ENCODE measurements around the gene SLC35F3. TPM values are rescaled to one million over a fixed set of nuclear protein-coding genes. Genes with fewer than 3 reads are reported as not detected.
"Not testable (repeated sequence)": the region's sequence is repeated elsewhere in the genome, so short reads cannot be mapped to it uniquely, and the experiment has no call there.

SLC35F3 gene
- total RNA-seq, 2 experiments from 2014 or later = 0.86 to 1.8 TPM

GRCh38 chr1:234175363-234175762 is 270.9 kb downstream of the SLC35F3 start:
- peaks cover 10% of the 10 kb centered on the region for H3K4me1 Mint-ChIP-seq
- peaks cover 11% of the 10 kb centered on the region for H3K27me3 Mint-ChIP-seq
- ChIA-PET CTCF (no interaction called here), POLR2A (no interaction called here)
- no peak overlapping the region for H3K4me3 Mint-ChIP-seq
- no peaks in the 10 kb centered on the region for H3K36me3 Mint-ChIP-seq (ENCODE audit: low read depth)
- H3K9me3 Mint-ChIP-seq (ENCODE audit: low read depth) = peaks cover 8% of the 10 kb centered on the region
- DNase-seq (no peak), ATAC-seq (no peak)
- intact Hi-C loops (cut with DNase I, micrococcal nuclease) = no loop called here
- H3K27ac Mint-ChIP-seq = no peak overlapping the region

- ChIA-PET CTCF (interaction anchor here (0.7 kb wide), 1 partner anchor 816 kb away, joined by 3 read pairs; no protein-coding TSS in a partner anchor), POLR2A (no interaction called here)
- Mint-ChIP-seq H3K27me3 (peaks cover 12% of the 10 kb centered on the region), H3K36me3 (ENCODE audit: low read depth) (no peaks in the 10 kb centered on the region), H3K4me1 (peaks cover 4% of the 10 kb centered on the region), H3K9me3 (ENCODE audit: low read depth) (peaks cover 8% of the 10 kb centered on the region), H3K27ac (no peak overlapping the region), H3K4me3 (no peak overlapping the region)
- no peak for DNase-seq
- no peak for ATAC-seq
- intact Hi-C loops (cut with DNase I, micrococcal nuclease) = no loop called here
Observed at GRCh38 chr1:234176000-234176399, 271.5 kb downstream of the SLC35F3 start.

GRCh38 chr1:234176847-234177246 is 272.4 kb downstream of the SLC35F3 start:
- H3K4me1 Mint-ChIP-seq, POLR2A ChIA-PET: not testable (repeated sequence)

GRCh38 chr1:234185438-234185837 is 281.0 kb downstream of the SLC35F3 start:
- CTCF ChIA-PET = interaction anchor here (0.6 to 1.2 kb wide), 2 partner anchors 28 to 230 kb away, joined by 3 to 4 read pairs; no protein-coding TSS in a partner anchor
- POLR2A ChIA-PET = no interaction called here
- ATAC-seq (no peak), DNase-seq (no peak)
- H3K4me3 Mint-ChIP-seq = no peak overlapping the region
- peaks cover 7% of the 10 kb centered on the region for H3K9me3 Mint-ChIP-seq (ENCODE audit: low read depth)
- intact Hi-C loops (cut with DNase I, micrococcal nuclease) = no loop called here
- peaks cover 35% of the 10 kb centered on the region for H3K27me3 Mint-ChIP-seq
- H3K27ac Mint-ChIP-seq = no peak overlapping the region
- H3K4me1 Mint-ChIP-seq = no peaks in the 10 kb centered on the region
- H3K36me3 Mint-ChIP-seq (ENCODE audit: low read depth) = no peaks in the 10 kb centered on the region

More at GRCh38 chr1:234176847-234177246, 272.4 kb downstream of the SLC35F3 start:
- H3K9me3 Mint-ChIP-seq (ENCODE audit: low read depth); intact Hi-C loops (cut with DNase I, micrococcal nuclease); DNase-seq; H3K27ac Mint-ChIP-seq; H3K4me3 Mint-ChIP-seq; ATAC-seq; H3K36me3 Mint-ChIP-seq (ENCODE audit: low read depth): not testable (repeated sequence)
- CTCF ChIA-PET = interaction anchor here (1.0 kb wide), 1 partner anchor 13 kb away, joined by 3 read pairs; no protein-coding TSS in a partner anchor
- peaks cover 17% of the 10 kb centered on the region for H3K27me3 Mint-ChIP-seq

- Mint-ChIP-seq H3K27ac (no peak overlapping the region), H3K27me3 (peaks cover 36% of the 10 kb centered on the region), H3K9me3 (ENCODE audit: low read depth) (peaks cover 9% of the 10 kb centered on the region), H3K4me3 (no peak overlapping the region), H3K4me1 (no peaks in the 10 kb centered on the region), H3K36me3 (ENCODE audit: low read depth) (no peaks in the 10 kb centered on the region)
- peak; percentile 65 for DNase-seq
- POLR2A ChIA-PET = no interaction called here
- intact Hi-C loops (cut with DNase I, micrococcal nuclease) = loop anchor here in 1 of 2 experiments (2.0 kb wide), 1 partner anchor 71 kb away; no protein-coding TSS in a partner anchor
- peak; percentile 98 for ATAC-seq
- CTCF ChIA-PET = interaction anchor here (0.6 to 1.2 kb wide), 4 partner anchors 15 to 123 kb away, joined by 3 to 5 read pairs (median 4); no protein-coding TSS in a partner anchor
Observed at GRCh38 chr1:234186037-234186688, 281.7 kb downstream of the SLC35F3 start.

GRCh38 chr1:234188454-234188792 is 283.9 kb downstream of the SLC35F3 start:
- ChIA-PET CTCF (interaction anchor here (0.7 to 1.7 kb wide), 3 partner anchors 17 to 126 kb away, joined by 3 to 5 read pairs (median 3); no protein-coding TSS in a partner anchor), POLR2A (no interaction called here)
- peaks cover 15% of the 10 kb centered on the region for H3K9me3 Mint-ChIP-seq (ENCODE audit: low read depth)
- H3K36me3 Mint-ChIP-seq (ENCODE audit: low read depth) = no peaks in the 10 kb centered on the region
- H3K4me1 Mint-ChIP-seq = no peaks in the 10 kb centered on the region
- no peak for ATAC-seq
- intact Hi-C loops (cut with DNase I, micrococcal nuclease) = loop anchor here in 1 of 2 experiments (1.0 kb wide), 1 partner anchor 34 kb away; no protein-coding TSS in a partner anchor
- peaks cover 39% of the 10 kb centered on the region for H3K27me3 Mint-ChIP-seq
- no peak overlapping the region for H3K27ac Mint-ChIP-seq
- peak; percentile 37 for DNase-seq
- H3K4me3 Mint-ChIP-seq = no peak overlapping the region

- H3K27ac Mint-ChIP-seq = no peak overlapping the region
- H3K4me3 Mint-ChIP-seq = no peak overlapping the region
- H3K4me1 Mint-ChIP-seq = no peaks in the 10 kb centered on the region
- H3K27me3 Mint-ChIP-seq = peaks cover 20% of the 10 kb centered on the region
- H3K9me3 Mint-ChIP-seq (ENCODE audit: low read depth) = no peaks in the 10 kb centered on the region
- DNase-seq = no peak
- intact Hi-C loops (cut with DNase I, micrococcal nuclease) = no loop called here
- CTCF ChIA-PET = interaction anchor here (0.8 kb wide), 1 partner anchor 47 kb away, joined by 4 read pairs; no protein-coding TSS in a partner anchor
- POLR2A ChIA-PET = no interaction called here
- no peaks in the 10 kb centered on the region for H3K36me3 Mint-ChIP-seq (ENCODE audit: low read depth)
- ATAC-seq = no peak
Observed at GRCh38 chr1:234197839-234198238, 293.4 kb downstream of the SLC35F3 start.

- DNase-seq (no peak), ATAC-seq (no peak)
- intact Hi-C loops (cut with DNase I, micrococcal nuclease) = no loop called here
- H3K27me3 Mint-ChIP-seq = peaks cover 12% of the 10 kb centered on the region
- H3K9me3 Mint-ChIP-seq (ENCODE audit: low read depth) = no peaks in the 10 kb centered on the region
- H3K27ac Mint-ChIP-seq = no peak overlapping the region
- no peak overlapping the region for H3K4me3 Mint-ChIP-seq
- CTCF ChIA-PET = interaction anchor here (0.6 to 0.7 kb wide), 3 partner anchors 24 to 34 kb away, joined by 3 to 4 read pairs (median 3); no protein-coding TSS in a partner anchor
- H3K4me1 Mint-ChIP-seq = no peaks in the 10 kb centered on the region
- H3K36me3 Mint-ChIP-seq (ENCODE audit: low read depth) = no peaks in the 10 kb centered on the region
- POLR2A ChIA-PET = no interaction called here
Observed at GRCh38 chr1:234199476-234200127, 295.1 kb downstream of the SLC35F3 start.

- ChIA-PET CTCF (interaction anchor here (0.7 kb wide), 1 partner anchor 12 kb away, joined by 3 read pairs; no protein-coding TSS in a partner anchor), POLR2A (no interaction called here)
- Mint-ChIP-seq H3K9me3 (ENCODE audit: low read depth) (no peaks in the 10 kb centered on the region), H3K27me3 (peaks cover 12% of the 10 kb centered on the region), H3K4me3 (no peak overlapping the region), H3K27ac (no peak overlapping the region), H3K4me1 (no peaks in the 10 kb centered on the region), H3K36me3 (ENCODE audit: low read depth) (no peaks in the 10 kb centered on the region)
- DNase-seq = no peak
- no peak for ATAC-seq
- intact Hi-C loops (cut with DNase I, micrococcal nuclease) = no loop called here
Observed at GRCh38 chr1:234200566-234200965, 296.1 kb downstream of the SLC35F3 start.

GRCh38 chr1:234201600-234201999 is 297.1 kb downstream of the SLC35F3 start:
- H3K9me3 Mint-ChIP-seq (ENCODE audit: low read depth) = no peaks in the 10 kb centered on the region
- H3K27me3 Mint-ChIP-seq = peaks cover 5% of the 10 kb centered on the region
- intact Hi-C loops (cut with DNase I, micrococcal nuclease) = no loop called here
- ATAC-seq = no peak
- DNase-seq = no peak
- POLR2A ChIA-PET = no interaction called here
- H3K36me3 Mint-ChIP-seq (ENCODE audit: low read depth) = no peaks in the 10 kb centered on the region
- CTCF ChIA-PET = interaction anchor here (0.6 to 1.2 kb wide), 2 partner anchors 11 to 907 kb away, joined by 3 to 5 read pairs; no protein-coding TSS in a partner anchor
- no peak overlapping the region for H3K4me3 Mint-ChIP-seq
- no peaks in the 10 kb centered on the region for H3K4me1 Mint-ChIP-seq
- H3K27ac Mint-ChIP-seq = no peak overlapping the region

- Mint-ChIP-seq H3K27ac (no peak overlapping the region), H3K4me1 (no peaks in the 10 kb centered on the region), H3K27me3 (peaks cover 6% of the 10 kb centered on the region), H3K9me3 (ENCODE audit: low read depth) (no peaks in the 10 kb centered on the region), H3K36me3 (ENCODE audit: low read depth) (no peaks in the 10 kb centered on the region), H3K4me3 (no peak overlapping the region)
- POLR2A ChIA-PET = no interaction called here
- CTCF ChIA-PET = no interaction called here
- ATAC-seq (no peak), DNase-seq (no peak)
- intact Hi-C loops (cut with DNase I, micrococcal nuclease) = no loop called here
Observed at GRCh38 chr1:234205966-234206365, 301.5 kb downstream of the SLC35F3 start.
